Activated naive CD8-positive, alpha-beta T cell treated with anti-CD3 and anti-CD28 coated beads, Interleukin-2, amount 10 ng/mL, durations not matched to agents 7 days and 5 days (primary cell): ENCODE results near the gene SEMA6A. TPM values are rescaled to one million over a fixed set of nuclear protein-coding genes. Genes with fewer than 3 reads are reported as not detected.

Source experiments
- ATAC-seq: fragments of 150-1000 bp; cut with Tn5 transposase; one replicate; pipeline ENCODE4 v1.10.0; 2021; ENCODE audit warnings: low read depth, moderate library complexity
- POLR2A ChIA-PET: fragments of 350-600 bp; sonication (Branson Sonifier 250); formaldehyde crosslinking; loops from one replicate; lab custom pipeline; 2021; ENCODE audit warnings: antibody characterized with exemption; lab: Charles Lee
- DNase-seq: peaks from one replicate; pipeline ENCODE4 v3.0.0; 2021
- H3K27ac Mint-ChIP-seq: one replicate; pipeline ENCODE4 v1.8.0; 2022; ENCODE audit warnings: mild to moderate bottlenecking, mixed read lengths
- H3K27me3 Mint-ChIP-seq: one replicate; pipeline ENCODE4 v1.8.0; 2022; ENCODE audit warnings: mild to moderate bottlenecking, moderate library complexity, mixed read lengths
- H3K36me3 Mint-ChIP-seq: one replicate; pipeline ENCODE4 v1.8.0; 2021; ENCODE audit warnings: mild to moderate bottlenecking, mixed read lengths
- H3K4me1 Mint-ChIP-seq: one replicate; pipeline ENCODE4 v1.8.0; 2021; ENCODE audit warnings: mixed read lengths
- H3K4me3 Mint-ChIP-seq: one replicate; pipeline ENCODE4 v1.8.0; 2022; ENCODE audit warnings: mild to moderate bottlenecking, moderate library complexity, mixed read lengths
- H3K9me3 Mint-ChIP-seq: one replicate; pipeline ENCODE4 v1.8.0; 2021; ENCODE audit warnings: mixed read lengths
- total RNA-seq, 2 experiments: library from RNA; stranded (reverse); gene quantifications; one replicate each; pipeline ENCODE4 v1.2.3, GENCODE V29; 2021

SEMA6A gene
- total RNA-seq, 2 experiments from 2014 or later, result not detected

GRCh38 chr5:116455061-116455460 lies 119.6 kb downstream of the SEMA6A start:
- peaks cover 1% of the 10 kb centered on the region for H3K36me3 Mint-ChIP-seq
- POLR2A ChIA-PET, result no interaction called here
- H3K9me3 Mint-ChIP-seq, result peaks cover 3% of the 10 kb centered on the region
- no peak for ATAC-seq
- no peak overlapping the region for H3K27ac Mint-ChIP-seq
- peaks cover 8% of the 10 kb centered on the region for H3K4me1 Mint-ChIP-seq
- H3K27me3 Mint-ChIP-seq, result no peaks in the 10 kb centered on the region
- DNase-seq, result no peak
- no peak overlapping the region for H3K4me3 Mint-ChIP-seq

DNA sequence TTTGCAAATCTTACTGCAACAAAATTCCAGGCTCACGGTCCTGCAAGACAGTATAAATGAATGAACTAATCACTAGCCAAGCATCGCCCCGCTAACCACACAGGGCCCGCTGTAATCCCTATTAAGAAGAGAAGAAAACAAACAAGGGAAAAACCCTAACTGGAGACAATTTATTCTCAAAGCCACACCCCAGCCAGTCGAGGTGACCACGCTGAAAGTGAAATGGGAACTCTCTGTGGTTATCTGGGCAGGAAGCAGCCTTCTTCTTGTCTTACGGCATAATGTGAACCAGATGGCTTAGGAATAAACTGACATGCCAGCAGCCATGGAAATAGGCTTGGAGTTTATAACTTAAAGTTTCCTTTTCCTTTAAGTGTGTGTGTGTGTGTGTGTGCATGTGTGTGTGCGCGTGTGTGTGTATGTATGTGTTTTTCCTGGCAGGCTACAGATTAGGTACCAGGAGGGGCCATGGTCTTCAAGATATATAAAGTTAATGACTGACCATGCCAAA lies 120.2 kb downstream of the SEMA6A start:
- Mint-ChIP-seq H3K27me3 (no peaks in the 10 kb centered on the region), H3K9me3 (peaks cover 3% of the 10 kb centered on the region), H3K4me1 (peaks cover 8% of the 10 kb centered on the region), H3K4me3 (peak overlapping the region; percentile 15), H3K36me3 (peaks cover 1% of the 10 kb centered on the region), H3K27ac (no peak overlapping the region)
- POLR2A ChIA-PET, result no interaction called here
- DNase-seq (no peak), ATAC-seq (peak; percentile 60)

GRCh38 chr5:116453988-116454411 lies 120.6 kb downstream of the SEMA6A start:
- H3K4me1 Mint-ChIP-seq, result peaks cover 8% of the 10 kb centered on the region
- H3K27ac Mint-ChIP-seq, result no peak overlapping the region
- no peak for DNase-seq
- H3K4me3 Mint-ChIP-seq, result no peak overlapping the region
- no peaks in the 10 kb centered on the region for H3K27me3 Mint-ChIP-seq
- POLR2A ChIA-PET, result no interaction called here
- H3K36me3 Mint-ChIP-seq, result peaks cover 1% of the 10 kb centered on the region
- no peaks in the 10 kb centered on the region for H3K9me3 Mint-ChIP-seq
- no peak for ATAC-seq

- Mint-ChIP-seq H3K27ac (no peak overlapping the region), H3K36me3 (peaks cover 1% of the 10 kb centered on the region)
Measured at GRCh38 chr5:116452774-116453368, 121.8 kb downstream of the SEMA6A start.

DNA sequence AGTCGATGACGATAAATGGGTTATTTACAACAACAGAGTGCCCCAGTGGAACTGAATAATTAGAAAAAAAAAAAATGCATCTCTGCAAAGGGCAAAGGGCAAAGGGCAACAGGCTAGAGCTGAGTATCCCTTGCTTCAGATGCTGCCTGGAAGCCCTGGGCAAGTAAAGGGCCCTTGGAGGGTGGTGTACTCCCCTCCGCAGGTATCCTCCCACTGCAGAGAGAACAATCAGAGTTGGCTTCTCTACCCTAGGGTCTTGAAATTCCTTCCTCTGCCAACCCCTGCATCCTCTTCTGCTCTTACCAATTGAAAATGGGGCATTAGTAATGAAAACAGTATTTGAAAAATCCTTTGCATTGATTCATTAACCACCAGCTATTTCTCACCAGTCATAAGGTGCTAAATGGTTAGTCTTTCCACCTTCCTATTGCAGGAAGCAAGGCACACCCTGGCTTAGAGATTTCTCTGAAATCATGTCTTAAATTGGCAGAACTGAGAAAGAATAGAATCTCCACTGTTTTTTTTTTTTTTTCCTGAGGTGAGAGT lies 122.6 kb downstream of the SEMA6A start:
- H3K27me3 Mint-ChIP-seq, result no peaks in the 10 kb centered on the region
- peaks cover 1% of the 10 kb centered on the region for H3K36me3 Mint-ChIP-seq
- no peaks in the 10 kb centered on the region for H3K9me3 Mint-ChIP-seq
- DNase-seq (no peak), ATAC-seq (no peak)
- POLR2A ChIA-PET, result no interaction called here
- no peak overlapping the region for H3K27ac Mint-ChIP-seq
- H3K4me1 Mint-ChIP-seq, result peaks cover 8% of the 10 kb centered on the region
- H3K4me3 Mint-ChIP-seq, result no peak overlapping the region

More at GRCh38 chr5:116452774-116453368, 121.8 kb downstream of the SEMA6A start:
- DNase-seq (no peak), ATAC-seq (no peak)
- Mint-ChIP-seq H3K4me1 (peaks cover 8% of the 10 kb centered on the region), H3K27me3 (no peaks in the 10 kb centered on the region), H3K9me3 (no peaks in the 10 kb centered on the region), H3K4me3 (no peak overlapping the region)
- POLR2A ChIA-PET, result no interaction called here

GRCh38 chr5:116451066-116451465 lies 123.6 kb downstream of the SEMA6A start:
- POLR2A ChIA-PET, result no interaction called here
- DNase-seq (no peak), ATAC-seq (no peak)
- no peaks in the 10 kb centered on the region for H3K9me3 Mint-ChIP-seq
- H3K4me1 Mint-ChIP-seq, result peaks cover 8% of the 10 kb centered on the region
- peaks cover 5% of the 10 kb centered on the region for H3K36me3 Mint-ChIP-seq
- H3K27me3 Mint-ChIP-seq, result no peaks in the 10 kb centered on the region
- no peak overlapping the region for H3K4me3 Mint-ChIP-seq
- H3K27ac Mint-ChIP-seq, result no peak overlapping the region

DNA sequence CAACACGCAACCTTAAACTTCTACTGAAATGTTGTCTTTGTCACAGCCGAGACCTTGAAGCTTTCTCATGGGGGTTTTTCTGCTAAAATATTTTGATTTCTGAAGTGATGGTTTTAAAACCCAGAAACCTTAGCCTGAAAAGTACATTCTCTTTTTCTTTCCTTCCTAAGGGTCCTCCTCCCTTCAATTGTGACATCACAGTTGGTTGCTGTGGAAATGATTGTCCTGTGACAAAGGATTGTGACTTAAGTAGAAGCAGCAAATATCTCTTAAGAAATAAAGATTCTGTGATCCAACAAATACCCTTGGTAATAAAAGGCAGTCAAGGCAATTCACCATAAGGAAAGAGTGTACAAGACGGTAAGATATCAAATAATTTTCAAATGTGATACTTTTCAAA lies 125.2 kb downstream of the SEMA6A start:
- POLR2A ChIA-PET, result no interaction called here
- H3K27ac Mint-ChIP-seq, result no peak overlapping the region
- peaks cover 7% of the 10 kb centered on the region for H3K36me3 Mint-ChIP-seq
- peaks cover 5% of the 10 kb centered on the region for H3K4me1 Mint-ChIP-seq
- no peak overlapping the region for H3K4me3 Mint-ChIP-seq
- no peaks in the 10 kb centered on the region for H3K27me3 Mint-ChIP-seq
- DNase-seq, result no peak
- no peaks in the 10 kb centered on the region for H3K9me3 Mint-ChIP-seq
- ATAC-seq, result no peak

DNA sequence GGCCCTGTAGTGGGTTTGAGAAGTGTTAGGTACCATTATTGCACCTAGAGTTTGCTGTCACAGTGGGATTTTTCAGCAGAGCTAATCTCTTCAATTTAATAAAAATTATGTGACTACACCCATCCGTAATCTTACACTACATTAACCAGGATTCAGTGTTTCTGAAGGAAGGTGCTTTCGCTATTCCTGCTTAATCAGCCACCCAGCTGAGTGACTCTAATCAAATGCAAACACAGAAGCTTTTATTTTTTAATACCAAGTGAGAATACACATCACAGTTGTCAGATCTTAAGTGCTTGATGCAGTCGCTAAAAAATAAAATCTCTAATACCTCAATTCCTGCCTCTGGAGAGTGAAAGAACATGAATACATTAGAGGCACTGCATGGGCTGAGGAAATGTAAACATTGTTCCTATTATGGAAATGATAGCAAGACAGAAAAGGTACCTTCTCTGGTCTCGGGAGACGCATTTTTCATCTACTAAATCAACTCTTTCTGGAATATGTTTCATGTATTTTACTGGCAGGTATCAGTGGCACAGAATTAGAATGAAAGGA lies 125.7 kb downstream of the SEMA6A start:
- Mint-ChIP-seq H3K27me3 (no peaks in the 10 kb centered on the region), H3K4me3 (no peak overlapping the region), H3K27ac (no peak overlapping the region), H3K36me3 (peaks cover 7% of the 10 kb centered on the region), H3K4me1 (peaks cover 1% of the 10 kb centered on the region), H3K9me3 (no peaks in the 10 kb centered on the region)
- POLR2A ChIA-PET, result no interaction called here
- ATAC-seq, result no peak
- no peak for DNase-seq

- no peak overlapping the region for H3K27ac Mint-ChIP-seq
- no peaks in the 10 kb centered on the region for H3K27me3 Mint-ChIP-seq
- DNase-seq (no peak), ATAC-seq (no peak)
- no peaks in the 10 kb centered on the region for H3K9me3 Mint-ChIP-seq
- H3K4me1 Mint-ChIP-seq, result no peaks in the 10 kb centered on the region
- H3K4me3 Mint-ChIP-seq, result no peak overlapping the region
- POLR2A ChIA-PET, result no interaction called here
- peaks cover 5% of the 10 kb centered on the region for H3K36me3 Mint-ChIP-seq
Measured at GRCh38 chr5:116448450-116448849, 126.2 kb downstream of the SEMA6A start.

DNA sequence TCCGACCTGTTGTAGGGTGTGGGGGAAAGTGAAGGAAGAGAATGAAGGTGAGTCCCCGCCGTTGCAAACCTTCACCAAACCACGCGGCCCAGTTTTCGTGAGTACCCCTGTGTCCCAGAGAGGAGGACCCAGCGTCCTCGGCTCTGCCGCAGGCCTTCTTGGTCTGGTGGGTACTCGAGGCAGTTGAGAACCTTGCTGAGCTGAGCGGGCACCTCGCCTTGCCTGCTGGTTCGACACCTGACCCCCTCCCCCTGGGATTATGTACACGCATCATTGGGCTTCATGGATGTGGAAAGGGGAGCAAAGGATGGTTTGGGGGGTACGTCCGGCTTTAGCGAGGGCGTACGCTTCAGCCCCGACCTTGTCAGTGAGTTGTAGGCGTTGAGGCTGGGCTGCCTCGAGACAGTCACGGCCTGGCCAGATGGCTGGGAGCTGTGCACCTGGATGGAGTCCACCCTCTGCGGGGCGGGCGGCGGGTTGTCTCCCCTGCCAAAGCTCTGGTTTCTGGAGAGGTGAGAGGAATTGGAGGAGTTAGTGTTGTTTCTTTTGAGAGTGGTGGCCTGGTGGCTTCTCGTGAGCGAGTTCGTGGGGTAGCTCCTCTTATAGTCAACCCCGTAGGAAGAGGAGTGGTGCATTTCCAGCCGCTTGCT lies 128.1 kb downstream of the SEMA6A start:
- H3K36me3 Mint-ChIP-seq, result peaks cover 5% of the 10 kb centered on the region
- H3K27me3 Mint-ChIP-seq, result no peaks in the 10 kb centered on the region
- no peaks in the 10 kb centered on the region for H3K4me1 Mint-ChIP-seq
- H3K9me3 Mint-ChIP-seq, result no peaks in the 10 kb centered on the region
- POLR2A ChIA-PET, result no interaction called here
- no peak overlapping the region for H3K27ac Mint-ChIP-seq
- DNase-seq (no peak), ATAC-seq (no peak)
- H3K4me3 Mint-ChIP-seq, result no peak overlapping the region

GRCh38 chr5:116445311-116445710 lies 129.3 kb downstream of the SEMA6A start:
- Mint-ChIP-seq H3K4me1 (no peaks in the 10 kb centered on the region), H3K36me3 (peaks cover 5% of the 10 kb centered on the region), H3K27me3 (no peaks in the 10 kb centered on the region), H3K27ac (no peak overlapping the region), H3K9me3 (no peaks in the 10 kb centered on the region), H3K4me3 (no peak overlapping the region)
- no peak for DNase-seq
- ATAC-seq, result no peak
- POLR2A ChIA-PET, result no interaction called here

DNA sequence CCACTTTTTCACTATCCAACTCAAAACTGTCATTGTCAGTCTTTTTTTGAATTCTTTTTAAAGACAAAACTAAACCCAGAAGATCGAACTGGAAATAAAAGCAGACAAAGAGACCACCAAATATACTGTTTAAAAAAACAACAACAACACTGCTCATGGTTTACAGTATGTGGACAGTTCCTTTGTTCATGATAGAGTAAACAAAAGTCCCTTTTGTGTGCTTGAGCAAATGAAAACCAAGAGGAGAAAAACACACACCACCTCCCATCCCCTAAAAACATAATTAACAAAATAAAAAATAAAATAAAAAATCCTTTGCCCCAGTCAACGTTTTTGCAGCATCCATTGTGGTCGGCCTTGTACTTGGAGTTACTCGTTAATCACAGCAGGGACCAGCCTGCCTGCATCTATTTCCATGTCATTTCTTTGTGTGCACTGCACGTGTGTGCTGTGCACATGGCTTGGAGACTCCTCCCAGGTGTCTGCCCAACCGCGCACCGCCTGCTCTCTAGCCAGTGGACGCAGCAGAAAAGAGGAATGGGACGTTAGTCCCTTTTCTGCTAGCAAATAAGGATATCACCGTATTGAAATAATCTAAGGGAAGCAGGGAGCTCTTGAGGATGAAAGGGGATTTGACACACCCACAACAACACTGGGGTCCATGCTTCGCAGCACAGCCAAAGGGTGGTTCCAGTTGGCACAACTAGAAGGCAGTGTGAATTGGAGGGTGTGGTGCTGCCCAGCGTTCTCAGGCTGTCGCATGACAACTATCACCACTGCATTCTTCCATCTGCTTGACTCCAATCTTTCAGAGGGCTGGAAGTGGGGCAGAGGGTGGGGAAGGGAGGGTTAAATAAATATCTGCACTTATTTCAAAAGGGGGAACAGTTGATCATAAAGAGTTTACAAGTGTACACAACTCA lies 130.0 kb downstream of the SEMA6A start:
- Mint-ChIP-seq H3K27ac (no peak overlapping the region), H3K36me3 (peaks cover 5% of the 10 kb centered on the region), H3K4me1 (no peaks in the 10 kb centered on the region), H3K9me3 (no peaks in the 10 kb centered on the region), H3K4me3 (no peak overlapping the region), H3K27me3 (no peaks in the 10 kb centered on the region)
- ATAC-seq (no peak), DNase-seq (no peak)
- POLR2A ChIA-PET, result no interaction called here

DNA sequence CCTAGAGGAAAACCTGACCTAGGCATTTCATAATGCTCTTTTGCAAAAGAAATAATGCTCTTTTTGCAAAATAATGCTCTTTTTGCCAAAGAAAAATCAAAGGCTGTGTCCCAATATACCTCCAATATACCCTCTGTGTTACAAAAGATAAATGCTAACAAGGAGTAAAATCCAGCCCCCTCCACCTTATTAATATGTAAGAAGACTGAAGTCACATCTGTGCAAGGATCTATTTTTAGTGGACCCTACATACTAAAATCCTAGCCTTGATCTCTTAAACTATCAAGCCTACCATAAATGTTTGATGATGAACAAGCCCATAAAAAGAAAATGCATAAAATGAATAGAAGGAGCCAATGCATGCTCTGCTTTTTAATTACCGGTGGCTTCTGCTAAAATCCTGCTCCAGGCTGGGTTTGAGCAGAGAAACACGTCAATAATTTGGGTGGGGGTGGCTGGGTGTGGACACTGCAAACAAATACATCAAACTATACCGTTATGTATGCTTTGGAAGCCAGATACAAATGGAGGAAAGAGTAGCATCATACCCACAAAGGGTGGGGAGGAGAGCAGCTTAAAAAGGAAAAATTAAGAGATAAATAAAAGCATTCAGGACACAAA lies 131.6 kb downstream of the SEMA6A start:
- Mint-ChIP-seq H3K36me3 (peaks cover 5% of the 10 kb centered on the region), H3K4me1 (no peaks in the 10 kb centered on the region), H3K27me3 (no peaks in the 10 kb centered on the region), H3K9me3 (no peaks in the 10 kb centered on the region), H3K4me3 (no peak overlapping the region), H3K27ac (no peak overlapping the region)
- ATAC-seq (no peak), DNase-seq (no peak)
- POLR2A ChIA-PET, result no interaction called here
